Skeletal muscle satellite cell (primary cell): Measurements from ENCODE around the gene KCNS1.
A peak's percentile ranks its signal among the peaks of the same experiment; 100 is the strongest.
"Not testable (repeated sequence)": the region's sequence is repeated elsewhere in the genome, so short reads cannot be mapped to it uniquely, and the experiment has no call there.

ENCODE experiments used
- H3K27me3 ChIP-seq: 2 replicates; pipeline ENCODE4 v1.7.0; 2013; ENCODE audit warnings: low read length; ENCODE audit not compliant: control insufficient read depth, insufficient read depth
- H3K36me3 ChIP-seq: 2 replicates; pipeline ENCODE4 v1.7.0; 2013; ENCODE audit warnings: mild to moderate bottlenecking, control low read depth, low read length; ENCODE audit not compliant: insufficient read depth
- H3K4me1 ChIP-seq: 2 replicates; pipeline ENCODE4 v1.7.0; 2013; ENCODE audit warnings: low read length; ENCODE audit not compliant: control insufficient read depth, insufficient read depth
- H3K4me2 ChIP-seq: 2 replicates; pipeline ENCODE4 v1.7.0; 2013; ENCODE audit warnings: mild to moderate bottlenecking, low read length
- H3K4me3 ChIP-seq: 2 replicates; pipeline ENCODE4 v1.7.0; 2013; ENCODE audit warnings: low read length
- H3K9ac ChIP-seq: 2 replicates; pipeline ENCODE4 v1.7.0; 2013; ENCODE audit warnings: mild to moderate bottlenecking, low read depth, low read length, moderate library complexity
- H3K9me3 ChIP-seq: replicated peaks from 2 replicates; pipeline ENCODE4 v1.7.0; 2013; ENCODE audit warnings: mild to moderate bottlenecking, control low read depth, low read length

KCNS1 gene

DNA sequence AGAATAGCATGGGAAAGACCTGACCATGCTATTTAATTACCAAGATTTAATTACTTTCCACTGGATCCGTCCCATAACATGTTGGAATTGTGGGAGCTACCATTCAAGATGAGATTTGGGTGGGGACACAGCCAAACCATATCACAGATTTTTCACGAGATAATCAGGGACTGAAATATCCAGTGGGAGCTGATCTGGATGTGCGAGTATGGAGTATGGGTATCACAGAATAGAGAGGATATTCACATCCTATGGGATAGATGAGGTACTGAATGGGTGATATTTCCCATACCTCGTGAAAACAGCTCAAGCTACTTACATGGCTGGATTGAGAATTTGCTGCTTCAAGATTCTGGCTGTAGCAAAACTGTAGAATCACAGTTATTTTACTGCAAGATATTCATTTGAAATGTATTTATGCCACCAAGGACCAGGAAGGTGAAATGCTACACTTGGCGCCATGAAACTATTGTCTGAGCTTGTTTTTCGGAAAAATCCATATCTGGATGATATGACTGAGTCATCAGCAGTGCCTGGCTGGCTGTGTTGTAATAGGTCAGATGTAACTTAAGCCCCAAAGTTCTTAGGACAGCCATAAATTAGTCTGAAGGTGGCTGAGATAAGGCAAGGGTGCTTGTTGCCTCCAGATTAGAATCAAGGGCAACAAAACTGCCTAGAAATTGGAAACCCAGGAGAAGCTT lies 29.8 kb downstream of the KCNS1 start:
- Histone ChIP-seq H3K4me3 (no peak overlapping the region), H3K9me3 (no peaks in the 10 kb centered on the region), H3K4me2 (no peak overlapping the region), H3K9ac (no peak overlapping the region), H3K36me3 (peaks cover 20% of the 10 kb centered on the region), H3K27me3 (no peaks in the 10 kb centered on the region), H3K4me1 (peaks cover 7% of the 10 kb centered on the region)

GRCh38 chr20:45069261-45069660 lies 31.7 kb downstream of the KCNS1 start:
- Histone ChIP-seq H3K36me3 (peaks cover 7% of the 10 kb centered on the region), H3K27me3 (no peaks in the 10 kb centered on the region), H3K4me1 (peaks cover 14% of the 10 kb centered on the region), H3K9me3 (no peaks in the 10 kb centered on the region), H3K9ac (no peak overlapping the region), H3K4me2 (no peak overlapping the region), H3K4me3 (no peak overlapping the region)

GRCh38 chr20:45067558-45067957 lies 33.4 kb downstream of the KCNS1 start:
- H3K9ac ChIP-seq, result no peak overlapping the region
- peaks cover 7% of the 10 kb centered on the region for H3K36me3 ChIP-seq
- no peak overlapping the region for H3K4me3 ChIP-seq
- H3K9me3 ChIP-seq, result no peaks in the 10 kb centered on the region
- no peaks in the 10 kb centered on the region for H3K27me3 ChIP-seq
- H3K4me1 ChIP-seq, result peaks cover 14% of the 10 kb centered on the region
- H3K4me2 ChIP-seq, result no peak overlapping the region

DNA sequence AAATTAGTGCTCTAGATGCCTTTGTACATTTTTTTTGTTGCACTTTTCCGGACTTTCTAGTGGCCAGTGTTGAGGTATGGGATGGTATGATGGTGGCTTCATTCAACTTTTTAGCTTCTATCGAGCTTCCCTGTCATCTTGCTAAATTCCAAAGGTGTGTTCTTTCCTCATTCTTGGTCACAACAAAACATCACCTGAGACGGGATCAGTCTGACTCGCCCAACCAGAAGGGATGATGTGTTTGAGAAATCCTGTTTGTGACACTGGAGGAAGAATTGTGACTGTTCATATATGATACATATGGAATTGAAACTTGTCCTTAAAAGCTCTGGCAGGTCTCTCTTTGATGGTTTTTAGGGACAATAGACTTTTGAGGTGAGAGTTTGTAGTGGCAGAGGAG lies 33.8 kb downstream of the KCNS1 start:
- no peaks in the 10 kb centered on the region for H3K27me3 ChIP-seq
- H3K4me1 ChIP-seq, result peaks cover 16% of the 10 kb centered on the region
- no peak overlapping the region for H3K9ac ChIP-seq
- H3K4me3 ChIP-seq, result no peak overlapping the region
- peaks cover 7% of the 10 kb centered on the region for H3K36me3 ChIP-seq
- H3K4me2 ChIP-seq, result no peak overlapping the region
- no peaks in the 10 kb centered on the region for H3K9me3 ChIP-seq

GRCh38 chr20:45066372-45066771 lies 34.6 kb downstream of the KCNS1 start:
- no peak overlapping the region for H3K9ac ChIP-seq
- no peaks in the 10 kb centered on the region for H3K27me3 ChIP-seq
- H3K9me3 ChIP-seq, result no peaks in the 10 kb centered on the region
- no peak overlapping the region for H3K4me2 ChIP-seq
- peaks cover 7% of the 10 kb centered on the region for H3K36me3 ChIP-seq
- no peak overlapping the region for H3K4me3 ChIP-seq
- H3K4me1 ChIP-seq, result peaks cover 22% of the 10 kb centered on the region

- Histone ChIP-seq H3K9ac (no peak overlapping the region), H3K4me3 (no peak overlapping the region), H3K9me3 (no peaks in the 10 kb centered on the region), H3K36me3 (peaks cover 7% of the 10 kb centered on the region), H3K4me1 (peaks cover 29% of the 10 kb centered on the region), H3K4me2 (no peak overlapping the region), H3K27me3 (no peaks in the 10 kb centered on the region)
Measured at GRCh38 chr20:45064812-45065211, 36.1 kb downstream of the KCNS1 start.

- H3K4me2 ChIP-seq, H3K9me3 ChIP-seq, H3K36me3 ChIP-seq: not testable (repeated sequence)
Measured at GRCh38 chr20:45063107-45063506, 37.8 kb downstream of the KCNS1 start.

GRCh38 chr20:45061244-45061643 lies 39.7 kb downstream of the KCNS1 start:
- Histone ChIP-seq H3K27me3 (no peaks in the 10 kb centered on the region), H3K36me3 (peaks cover 4% of the 10 kb centered on the region), H3K9me3 (no peaks in the 10 kb centered on the region), H3K4me1 (peaks cover 38% of the 10 kb centered on the region), H3K4me2 (peak overlapping the region; percentile 53), H3K4me3 (peak overlapping the region; percentile 18), H3K9ac (peak overlapping the region; percentile 5)

More at GRCh38 chr20:45063107-45063506, 37.8 kb downstream of the KCNS1 start:
- H3K4me1 ChIP-seq, result peaks cover 38% of the 10 kb centered on the region
- H3K4me3 ChIP-seq, H3K27me3 ChIP-seq, H3K9ac ChIP-seq: not testable (repeated sequence)

DNA sequence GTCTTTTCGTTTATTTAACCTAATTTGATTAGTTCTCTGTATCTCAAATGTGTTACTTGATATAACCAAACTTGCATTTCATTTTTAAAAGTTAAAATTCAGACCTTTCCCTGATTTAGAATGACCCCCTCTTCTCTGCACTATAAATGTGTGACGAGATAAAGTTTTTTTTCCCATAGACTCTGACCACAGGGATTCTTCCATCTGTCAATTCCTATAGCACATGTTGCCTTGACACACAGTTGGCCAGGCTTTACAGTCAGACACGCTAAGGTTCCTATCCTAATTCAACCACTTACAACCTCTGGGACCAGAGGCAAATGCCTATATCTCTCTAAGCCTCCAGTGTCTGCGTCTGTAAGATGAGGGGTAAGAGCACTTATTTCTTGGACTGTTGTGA lies 40.6 kb downstream of the KCNS1 start:
- H3K4me3 ChIP-seq, result peak overlapping the region; percentile 18
- no peaks in the 10 kb centered on the region for H3K9me3 ChIP-seq
- H3K27me3 ChIP-seq, result no peaks in the 10 kb centered on the region
- peak overlapping the region; percentile 53 for H3K4me2 ChIP-seq
- H3K9ac ChIP-seq, result no peak overlapping the region
- H3K4me1 ChIP-seq, result peaks cover 39% of the 10 kb centered on the region
- H3K36me3 ChIP-seq, result peaks cover 4% of the 10 kb centered on the region

DNA sequence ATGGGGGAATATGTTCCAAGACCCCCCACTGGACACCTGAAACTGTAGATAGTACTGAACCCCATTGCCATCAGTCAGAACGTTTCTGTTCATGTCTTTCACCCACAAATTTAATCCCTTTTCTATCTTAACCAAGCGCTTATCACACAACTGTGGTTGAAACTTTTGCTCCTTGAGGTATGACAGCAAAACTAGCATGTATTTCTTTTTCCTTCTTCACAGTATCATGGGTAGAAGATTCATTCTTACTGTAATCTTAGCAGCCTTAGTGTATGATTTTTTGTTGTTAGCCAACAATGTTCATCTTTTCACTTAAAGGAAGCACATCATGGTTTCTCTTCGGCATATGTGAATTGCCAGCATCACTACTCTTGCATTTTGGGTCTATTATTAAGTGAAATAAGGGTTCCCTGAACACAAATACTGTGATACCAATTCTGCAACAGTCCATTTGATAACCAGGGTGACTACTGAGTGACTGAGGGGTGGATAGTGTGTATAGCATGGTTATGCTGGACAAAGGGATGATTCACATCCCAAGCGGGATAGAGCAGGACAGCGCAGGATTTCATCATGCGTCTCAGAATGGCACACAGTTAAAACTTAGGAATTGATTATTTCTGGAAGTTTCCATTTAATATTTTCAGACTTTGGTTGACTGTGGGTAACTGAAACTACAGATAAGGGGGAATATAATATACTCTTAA lies 41.8 kb downstream of the KCNS1 start:
- Histone ChIP-seq H3K27me3 (no peaks in the 10 kb centered on the region), H3K4me1 (peaks cover 41% of the 10 kb centered on the region), H3K9ac (peak overlapping the region; percentile 19), H3K4me2 (peak overlapping the region; percentile 10), H3K4me3 (no peak overlapping the region), H3K36me3 (peaks cover 4% of the 10 kb centered on the region), H3K9me3 (no peaks in the 10 kb centered on the region)

- Histone ChIP-seq H3K9ac (no peak overlapping the region), H3K4me2 (no peak overlapping the region), H3K4me3 (no peak overlapping the region), H3K36me3 (peaks cover 4% of the 10 kb centered on the region), H3K9me3 (no peaks in the 10 kb centered on the region), H3K27me3 (no peaks in the 10 kb centered on the region), H3K4me1 (peaks cover 41% of the 10 kb centered on the region)
Measured at GRCh38 chr20:45058168-45058850, 42.6 kb downstream of the KCNS1 start.
